ENCODE data around the gene ZNF462. TPM values are rescaled to one million over a fixed set of nuclear protein-coding genes. Genes with fewer than 3 reads are reported as not detected.

The ZNF462 gene
- total and polyA plus RNA-seq, 11 donors: 5.3 to 51.3 (median 30.9) TPM

DNA sequence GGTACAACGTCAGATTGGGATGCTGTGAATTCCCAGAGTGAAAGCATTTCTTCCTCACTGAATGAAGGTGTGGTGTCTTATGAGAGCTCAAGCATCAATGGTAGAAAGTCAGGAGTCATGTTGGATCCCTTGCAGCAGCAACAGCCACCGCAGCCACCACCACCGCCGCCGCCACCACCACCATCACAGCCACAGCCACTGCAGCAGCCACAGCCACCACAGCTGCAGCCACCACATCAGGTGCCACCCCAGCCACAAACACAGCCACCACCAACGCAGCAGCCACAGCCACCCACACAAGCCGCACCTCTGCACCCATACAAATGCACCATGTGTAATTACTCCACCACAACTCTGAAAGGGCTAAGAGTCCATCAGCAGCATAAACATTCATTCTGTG lies 62.4 kb downstream of the ZNF462 start:
- ATAC-seq: no peak
- 92 to 99% (median 97%) methylated on average over 3 to 7 of the region's 7 CpGs for WGBS, 4 donors
- Histone ChIP-seq H3K4me3 (no peak overlapping the region), H3K9me3 (no peaks in the 10 kb centered on the region), H3K4me1 (peaks cover 5 to 48% (median 34%) of the 10 kb centered on the region in 12 donors), H3K27ac (no peak overlapping the region), H3K27me3 (no peaks in the 10 kb centered on the region), H3K36me3 (peaks cover 2 to 61% (median 48%) of the 10 kb centered on the region in 9 donors)
- intact Hi-C loops (cut with DNase I): loop anchor here in 1 of 10 donors (10.0 kb wide), 1 partner anchor 61 kb away; the partner anchor contains the start of gene ZNF462
- no peak for DNase-seq
- TF ChIP-seq, protein P1, sequence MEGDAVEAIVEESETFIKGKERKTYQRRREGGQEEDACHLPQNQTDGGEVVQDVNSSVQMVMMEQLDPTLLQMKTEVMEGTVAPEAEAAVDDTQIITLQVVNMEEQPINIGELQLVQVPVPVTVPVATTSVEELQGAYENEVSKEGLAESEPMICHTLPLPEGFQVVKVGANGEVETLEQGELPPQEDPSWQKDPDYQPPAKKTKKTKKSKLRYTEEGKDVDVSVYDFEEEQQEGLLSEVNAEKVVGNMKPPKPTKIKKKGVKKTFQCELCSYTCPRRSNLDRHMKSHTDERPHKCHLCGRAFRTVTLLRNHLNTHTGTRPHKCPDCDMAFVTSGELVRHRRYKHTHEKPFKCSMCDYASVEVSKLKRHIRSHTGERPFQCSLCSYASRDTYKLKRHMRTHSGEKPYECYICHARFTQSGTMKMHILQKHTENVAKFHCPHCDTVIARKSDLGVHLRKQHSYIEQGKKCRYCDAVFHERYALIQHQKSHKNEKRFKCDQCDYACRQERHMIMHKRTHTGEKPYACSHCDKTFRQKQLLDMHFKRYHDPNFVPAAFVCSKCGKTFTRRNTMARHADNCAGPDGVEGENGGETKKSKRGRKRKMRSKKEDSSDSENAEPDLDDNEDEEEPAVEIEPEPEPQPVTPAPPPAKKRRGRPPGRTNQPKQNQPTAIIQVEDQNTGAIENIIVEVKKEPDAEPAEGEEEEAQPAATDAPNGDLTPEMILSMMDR (IDR thresholded peaks at IDR 0.05): no peak
- no peak for TF ChIP-seq POLR2A (IDR thresholded peaks at IDR 0.05)

DNA sequence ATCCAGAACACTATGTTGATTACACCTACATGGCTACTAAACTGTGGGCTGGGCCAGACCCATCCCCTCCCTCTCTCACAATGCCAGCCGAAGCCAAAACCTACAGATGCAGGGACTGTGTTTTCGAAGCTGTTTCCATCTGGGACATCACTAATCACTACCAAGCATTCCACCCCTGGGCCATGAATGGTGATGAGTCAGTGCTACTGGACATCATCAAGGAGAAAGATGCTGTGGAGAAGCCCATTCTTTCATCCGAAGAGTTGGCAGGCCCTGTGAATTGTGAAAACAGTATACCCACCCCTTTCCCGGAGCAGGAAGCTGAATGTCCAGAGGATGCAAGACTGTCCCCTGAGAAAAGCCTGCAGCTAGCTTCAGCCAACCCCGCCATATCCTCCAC lies 65.0 kb downstream of the ZNF462 start:
- WGBS, 4 donors: 68 to 82% (median 77%) methylated on average over 3 to 5 of the region's 5 CpGs
- H3K4me3 ChIP-seq: no peak overlapping the region
- DNase-seq: no peak
- peaks cover 0 to 29% (median 18%) of the 10 kb centered on the region in 12 donors for H3K4me1 ChIP-seq
- intact Hi-C loops (cut with DNase I): loop anchor here in 1 of 10 donors (10.0 kb wide), 1 partner anchor 63 kb away; the partner anchor contains the start of gene ZNF462
- no peak overlapping the region for H3K27ac ChIP-seq
- peaks cover 2 to 86% (median 59%) of the 10 kb centered on the region in 9 donors for H3K36me3 ChIP-seq
- ATAC-seq: no peak
- H3K27me3 ChIP-seq: no peaks in the 10 kb centered on the region
- no peak for TF ChIP-seq POLR2A (IDR thresholded peaks at IDR 0.05)
- TF ChIP-seq, protein P1 (IDR thresholded peaks at IDR 0.05): no peak
- H3K9me3 ChIP-seq: no peaks in the 10 kb centered on the region

DNA sequence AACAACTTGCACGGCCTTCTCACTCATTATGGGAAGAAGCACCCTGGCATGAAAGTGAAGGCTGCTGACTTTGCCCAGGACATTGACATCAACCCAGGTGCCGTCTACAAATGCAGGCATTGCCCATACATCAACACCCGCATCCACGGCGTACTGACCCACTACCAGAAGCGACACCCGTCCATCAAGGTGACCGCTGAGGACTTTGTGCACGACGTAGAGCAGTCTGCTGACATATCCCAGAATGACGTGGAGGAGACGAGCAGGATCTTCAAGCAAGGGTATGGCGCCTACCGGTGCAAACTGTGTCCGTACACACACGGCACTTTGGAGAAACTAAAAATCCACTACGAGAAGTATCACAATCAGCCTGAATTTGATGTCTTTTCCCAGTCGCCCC lies 65.4 kb downstream of the ZNF462 start:
- 96 to 98% (median 97%) methylated on average over 16 to 18 of the region's 18 CpGs for WGBS, 4 donors
- peaks cover 0 to 29% (median 18%) of the 10 kb centered on the region in 12 donors for H3K4me1 ChIP-seq
- peaks cover 2 to 88% (median 62%) of the 10 kb centered on the region in 9 donors for H3K36me3 ChIP-seq
- no peaks in the 10 kb centered on the region for H3K9me3 ChIP-seq
- ATAC-seq (no peak), DNase-seq (no peak)
- H3K27ac ChIP-seq: peak overlapping the region in 1 of 12 donors; percentile 69
- no peak overlapping the region for H3K4me3 ChIP-seq
- intact Hi-C loops (cut with DNase I): loop anchor here in 1 of 10 donors (10.0 kb wide), 1 partner anchor 64 kb away; the partner anchor contains the start of gene ZNF462
- TF ChIP-seq, protein P1 (IDR thresholded peaks at IDR 0.05): no peak
- no peak for TF ChIP-seq POLR2A (IDR thresholded peaks at IDR 0.05)
- no peaks in the 10 kb centered on the region for H3K27me3 ChIP-seq

DNA sequence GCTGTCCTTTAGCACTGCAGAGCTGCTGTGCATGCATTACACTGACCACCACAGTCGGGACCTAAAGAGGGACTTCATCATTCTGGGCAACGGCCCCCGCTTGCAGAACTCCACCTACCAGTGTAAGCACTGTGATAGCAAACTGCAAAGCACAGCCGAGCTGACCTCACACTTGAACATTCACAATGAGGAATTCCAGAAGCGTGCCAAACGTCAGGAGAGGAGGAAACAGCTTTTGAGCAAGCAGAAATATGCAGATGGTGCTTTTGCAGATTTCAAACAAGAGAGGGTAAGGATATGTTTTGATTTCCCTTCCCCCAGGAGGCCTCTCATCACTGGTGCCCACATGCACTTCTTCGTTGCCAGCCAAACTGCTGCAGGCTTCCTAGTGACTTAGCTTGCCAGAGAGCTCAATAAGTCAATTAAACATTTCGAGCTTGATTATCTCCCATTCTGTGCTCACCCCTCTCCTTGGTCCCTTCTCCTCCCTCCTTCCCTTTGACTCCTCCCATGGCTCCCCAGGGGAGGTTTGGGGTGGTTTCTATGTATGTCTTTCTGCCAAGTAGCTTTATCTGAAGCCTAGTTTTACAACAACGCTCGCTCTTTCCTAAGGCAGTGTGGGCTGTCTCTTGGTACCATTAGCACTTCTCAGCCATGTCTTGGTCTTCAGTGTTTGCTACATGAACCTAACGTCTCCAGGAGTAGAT lies 66.7 kb downstream of the ZNF462 start:
- TF ChIP-seq POLR2A (IDR thresholded peaks at IDR 0.05): no peak
- Histone ChIP-seq H3K36me3 (peaks cover 0 to 86% (median 55%) of the 10 kb centered on the region in 9 donors), H3K4me1 (peaks cover 0 to 29% (median 17%) of the 10 kb centered on the region in 12 donors), H3K27ac (peak overlapping the region in 9 of 12 donors; percentile 32 to 71 (median 43)), H3K4me3 (peak overlapping the region in 2 of 12 donors; percentile 1 to 3), H3K9me3 (no peaks in the 10 kb centered on the region), H3K27me3 (no peaks in the 10 kb centered on the region)
- DNase-seq (peak in 4 of 5 donors; percentile 37 to 66 (median 54)), ATAC-seq (peak; percentile 65 to 86 (median 83))
- WGBS, 4 donors: 16 to 25% (median 22%) methylated on average over 11 of the region's 11 CpGs
- intact Hi-C loops (cut with DNase I): loop anchor here in 2 of 10 donors (5.0 to 10.0 kb wide), 2 partner anchors 65 to 67 kb away; partner anchors contain the start of gene ZNF462 (in 2 of the 2)
